Keratinocyte (primary cell): Measurements from ENCODE around the gene SRCIN1.
"Not testable (repeated sequence)": the region's sequence is repeated elsewhere in the genome, so short reads cannot be mapped to it uniquely, and the experiment has no call there.

Source experiments
- EZH2 ChIP-seq: IDR thresholded peaks from one replicate; pipeline ENCODE4 v1.6.1; 2012; ENCODE audit warnings: inconsistent platforms, mild to moderate bottlenecking, low read length, moderate library complexity
- TF ChIP-seq, protein P1 (sequence below), 3 experiments: IDR thresholded peaks in 1 of 3; conservative IDR thresholded peaks in 1 of 3; optimal IDR thresholded peaks in 1 of 3; 2 replicates in 2 of 3; 3 replicates in 1 of 3; pipeline versions ENCODE3 to v1.5.1; 2011; ENCODE audit warnings: low read length in 3 of 3, mild to moderate bottlenecking in 3 of 3, moderate library complexity in 2 of 3, control low read depth in 1 of 3, inconsistent platforms in 1 of 3; ENCODE audit not compliant: insufficient read depth in 2 of 3; ENCODE audit errors: extremely low read depth in 1 of 3

DNA sequence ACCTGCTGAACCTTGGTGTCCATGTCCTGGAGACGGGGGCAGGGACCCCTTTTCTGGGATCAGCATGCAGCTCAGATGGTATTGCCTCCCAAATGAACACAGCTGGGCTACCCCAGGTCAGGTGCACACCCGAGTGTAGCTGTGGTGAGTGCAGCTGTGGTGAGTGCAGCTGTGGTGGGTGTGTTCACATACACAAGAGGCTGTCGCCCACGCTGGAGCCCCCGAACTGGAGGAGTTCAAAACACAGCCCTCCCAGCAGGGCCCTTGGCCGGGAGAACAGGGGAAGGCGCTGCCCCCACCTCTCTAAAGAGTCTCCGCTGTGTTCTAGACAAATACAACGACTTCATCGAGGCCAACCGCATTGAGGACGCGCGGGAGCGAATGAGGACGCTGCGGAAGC lies 116.0 kb downstream of the SRCIN1 start:
- not testable (repeated sequence) for TF ChIP-seq EZH2
- TF ChIP-seq, protein P1, sequence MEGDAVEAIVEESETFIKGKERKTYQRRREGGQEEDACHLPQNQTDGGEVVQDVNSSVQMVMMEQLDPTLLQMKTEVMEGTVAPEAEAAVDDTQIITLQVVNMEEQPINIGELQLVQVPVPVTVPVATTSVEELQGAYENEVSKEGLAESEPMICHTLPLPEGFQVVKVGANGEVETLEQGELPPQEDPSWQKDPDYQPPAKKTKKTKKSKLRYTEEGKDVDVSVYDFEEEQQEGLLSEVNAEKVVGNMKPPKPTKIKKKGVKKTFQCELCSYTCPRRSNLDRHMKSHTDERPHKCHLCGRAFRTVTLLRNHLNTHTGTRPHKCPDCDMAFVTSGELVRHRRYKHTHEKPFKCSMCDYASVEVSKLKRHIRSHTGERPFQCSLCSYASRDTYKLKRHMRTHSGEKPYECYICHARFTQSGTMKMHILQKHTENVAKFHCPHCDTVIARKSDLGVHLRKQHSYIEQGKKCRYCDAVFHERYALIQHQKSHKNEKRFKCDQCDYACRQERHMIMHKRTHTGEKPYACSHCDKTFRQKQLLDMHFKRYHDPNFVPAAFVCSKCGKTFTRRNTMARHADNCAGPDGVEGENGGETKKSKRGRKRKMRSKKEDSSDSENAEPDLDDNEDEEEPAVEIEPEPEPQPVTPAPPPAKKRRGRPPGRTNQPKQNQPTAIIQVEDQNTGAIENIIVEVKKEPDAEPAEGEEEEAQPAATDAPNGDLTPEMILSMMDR (optimal IDR thresholded peaks at IDR 0.05 in 1 of 3, IDR thresholded peaks at IDR 0.05 in 1 of 3, conservative IDR thresholded peaks at IDR 0.05 in 1 of 3; ENCODE audit: extremely low read depth in 1 of 3, insufficient read depth in 2 of 3, low read length in 3 of 3): not testable (repeated sequence)
